A549 treated with AZD9567 at 1 μM for 4 hours (cell line): ENCODE measurements around the gene FRY. TPM values are rescaled to one million over a fixed set of nuclear protein-coding genes. Genes with fewer than 3 reads are reported as not detected.

Experiments used
- total RNA-seq: library from RNA; stranded (reverse); fragments of 200-300 nt; extraction: Qiagen RNA extraction; gene quantifications from 5 replicates; pipeline ENCODE4 v1.2.3, GENCODE V29; 2022; ENCODE audit not compliant: insufficient read depth

Gene FRY
- total RNA-seq, result 0.01 to 0.12 TPM (median 0.06 TPM) in 4 of 5 replicates, not detected in the other

DNA sequence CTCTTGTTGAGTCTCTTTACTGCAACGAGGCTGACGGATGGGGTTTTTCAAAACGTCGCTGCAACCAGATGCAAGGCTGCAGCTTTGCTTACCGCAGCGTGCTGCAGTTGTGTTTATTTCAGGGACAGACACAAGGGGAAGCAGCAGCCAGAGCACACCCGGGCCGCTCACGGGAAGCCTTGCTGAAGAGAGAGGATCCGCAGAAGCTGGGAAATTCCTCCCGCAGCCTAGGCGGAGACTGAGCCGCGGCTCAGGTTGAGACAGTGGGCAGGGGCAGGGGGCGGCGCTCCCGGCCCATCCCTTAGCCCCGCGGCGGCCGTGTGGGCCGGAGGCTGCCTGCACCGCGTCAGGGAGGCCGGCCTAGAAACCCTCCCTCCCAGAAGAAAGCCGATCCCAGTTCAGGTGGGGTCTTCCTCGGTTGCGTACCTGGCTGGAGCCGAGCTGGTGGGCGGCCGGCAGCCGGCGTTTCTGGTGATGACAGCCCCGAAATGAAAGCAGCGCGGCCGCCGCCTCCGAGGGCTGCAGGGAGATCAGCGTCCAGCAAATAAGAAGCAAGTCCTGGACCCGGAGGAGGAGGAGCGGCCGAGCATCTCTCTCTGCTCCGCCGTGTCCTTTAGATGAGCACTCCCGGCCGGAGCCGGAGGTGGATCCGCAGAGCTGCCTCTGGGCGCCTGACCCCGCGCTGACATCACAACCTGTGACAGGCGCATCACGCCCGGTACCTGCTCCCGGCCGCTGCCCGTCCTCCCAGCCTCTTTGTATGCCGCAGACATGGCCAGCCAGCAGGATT is at the start of gene FRY:
FRY (plus strand) TSS at position 750 of the 790 bp plus-strand sequence; CDS start at position 772, 22 bp downstream.

DNA sequence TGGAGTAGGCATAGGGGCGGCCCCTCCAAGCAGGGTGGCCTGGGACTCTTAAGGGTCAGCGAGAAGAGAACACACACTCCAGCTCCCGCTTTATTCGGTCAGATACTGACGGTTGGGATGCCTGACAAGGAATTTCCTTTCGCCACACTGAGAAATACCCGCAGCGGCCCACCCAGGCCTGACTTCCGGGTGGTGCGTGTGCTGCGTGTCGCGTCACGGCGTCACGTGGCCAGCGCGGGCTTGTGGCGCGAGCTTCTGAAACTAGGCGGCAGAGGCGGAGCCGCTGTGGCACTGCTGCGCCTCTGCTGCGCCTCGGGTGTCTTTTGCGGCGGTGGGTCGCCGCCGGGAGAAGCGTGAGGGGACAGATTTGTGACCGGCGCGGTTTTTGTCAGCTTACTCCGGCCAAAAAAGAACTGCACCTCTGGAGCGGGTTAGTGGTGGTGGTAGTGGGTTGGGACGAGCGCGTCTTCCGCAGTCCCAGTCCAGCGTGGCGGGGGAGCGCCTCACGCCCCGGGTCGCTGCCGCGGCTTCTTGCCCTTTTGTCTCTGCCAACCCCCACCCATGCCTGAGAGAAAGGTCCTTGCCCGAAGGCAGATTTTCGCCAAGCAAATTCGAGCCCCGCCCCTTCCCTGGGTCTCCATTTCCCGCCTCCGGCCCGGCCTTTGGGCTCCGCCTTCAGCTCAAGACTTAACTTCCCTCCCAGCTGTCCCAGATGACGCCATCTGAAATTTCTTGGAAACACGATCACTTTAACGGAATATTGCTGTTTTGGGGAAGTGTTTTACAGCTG is 283.9 kb downstream of the FRY start, which contains the start of the genes BRCA2 and ZAR1L:
BRCA2 (plus strand) TSS at position 271 of the 790 bp plus-strand sequence. CDS start 953 bp downstream, outside the sequence.
ZAR1L (minus strand) TSS at position 126 of the 790 bp plus-strand sequence. CDS start 3,438 bp downstream, outside the sequence.

